HEK293T (cell line): ENCODE measurements around the gene WDR74.

Experiments
- CTCF ChIA-PET: fragments of 350-600 bp; formaldehyde crosslinking; extraction: SDS; loops from one replicate; lab custom pipeline; 2021; ENCODE audit warnings: antibody characterized with exemption, inconsistent platforms; lab: Yijun Ruan, JAX
- POLR2A ChIA-PET: fragments of 350-600 bp; formaldehyde crosslinking; extraction: SDS; loops from one replicate; lab custom pipeline; 2020; ENCODE audit warnings: antibody characterized with exemption, inconsistent platforms; lab: Yijun Ruan, JAX
- DNase-seq: peaks from one replicate; pipeline ENCODE4 v3.0.0; 2012; ENCODE audit warnings: mixed read lengths; ENCODE audit errors: extremely low spot score
- ARNT ChIP-seq: fragments of 450-650 bp; IDR thresholded peaks from 2 replicates; pipeline ENCODE4 v1.6.1; 2017; ENCODE audit warnings: mild to moderate bottlenecking
- BHLHE40 ChIP-seq: fragments of 450-650 bp; IDR thresholded peaks from 2 replicates; pipeline ENCODE4 v1.6.1; 2016; ENCODE audit warnings: mild to moderate bottlenecking, moderate library complexity, borderline replicate concordance
- CTBP1 ChIP-seq: fragments of 450-650 bp; IDR thresholded peaks from 2 replicates; pipeline ENCODE4 v1.6.1; 2016; ENCODE audit warnings: borderline replicate concordance
- ELF4 ChIP-seq: fragments of 450-650 bp; IDR thresholded peaks from 2 replicates; pipeline ENCODE4 v1.6.1; 2017; ENCODE audit warnings: antibody characterized with exemption
- FOXA1 ChIP-seq: fragments of 450-650 bp; IDR thresholded peaks from 2 replicates; pipeline ENCODE4 v1.6.1; 2016; ENCODE audit warnings: mild to moderate bottlenecking
- FOXK2 ChIP-seq: fragments of 450-650 bp; IDR thresholded peaks from 2 replicates; pipeline ENCODE4 v1.6.1; 2016; ENCODE audit warnings: mild to moderate bottlenecking
- FOXM1 ChIP-seq: fragments of 450-650 bp; IDR thresholded peaks from 2 replicates; pipeline ENCODE4 v1.6.1; 2017; ENCODE audit warnings: mild to moderate bottlenecking, borderline replicate concordance
- HDGF ChIP-seq: fragments of 450-650 bp; IDR thresholded peaks from 2 replicates; pipeline ENCODE4 v1.6.1; 2017; ENCODE audit warnings: antibody characterized with exemption, borderline replicate concordance
- L3MBTL2 ChIP-seq: fragments of 450-650 bp; conservative IDR thresholded peaks from 2 replicates; pipeline ENCODE4 v1.6.1; 2016; ENCODE audit warnings: mild to moderate bottlenecking
- LEF1 ChIP-seq: fragments of 450-650 bp; IDR thresholded peaks from 2 replicates; pipeline ENCODE4 v1.6.1; 2017; ENCODE audit warnings: mild to moderate bottlenecking, borderline replicate concordance
- NFRKB ChIP-seq: fragments of 450-650 bp; IDR thresholded peaks from 2 replicates; pipeline ENCODE4 v1.6.1; 2016; ENCODE audit warnings: mild to moderate bottlenecking, moderate library complexity
- SP1 ChIP-seq: fragments of 450-650 bp; IDR thresholded peaks from 2 replicates; pipeline ENCODE4 v1.6.1; 2017
- SUZ12 ChIP-seq: fragments of 450-650 bp; IDR thresholded peaks from 2 replicates; pipeline ENCODE4 v1.6.1; 2016; ENCODE audit warnings: mild to moderate bottlenecking
- TARDBP ChIP-seq: fragments of 450-650 bp; IDR thresholded peaks from 2 replicates; pipeline ENCODE4 v1.6.1; 2016
- ZNF384 ChIP-seq: fragments of 450-650 bp; IDR thresholded peaks from 2 replicates; pipeline ENCODE4 v1.6.1; 2016
- TF ChIP-seq, protein P1 (sequence below): fragments of 450-650 bp; IDR thresholded peaks from 2 replicates; pipeline ENCODE4 v1.6.1; 2016

Gene WDR74

DNA sequence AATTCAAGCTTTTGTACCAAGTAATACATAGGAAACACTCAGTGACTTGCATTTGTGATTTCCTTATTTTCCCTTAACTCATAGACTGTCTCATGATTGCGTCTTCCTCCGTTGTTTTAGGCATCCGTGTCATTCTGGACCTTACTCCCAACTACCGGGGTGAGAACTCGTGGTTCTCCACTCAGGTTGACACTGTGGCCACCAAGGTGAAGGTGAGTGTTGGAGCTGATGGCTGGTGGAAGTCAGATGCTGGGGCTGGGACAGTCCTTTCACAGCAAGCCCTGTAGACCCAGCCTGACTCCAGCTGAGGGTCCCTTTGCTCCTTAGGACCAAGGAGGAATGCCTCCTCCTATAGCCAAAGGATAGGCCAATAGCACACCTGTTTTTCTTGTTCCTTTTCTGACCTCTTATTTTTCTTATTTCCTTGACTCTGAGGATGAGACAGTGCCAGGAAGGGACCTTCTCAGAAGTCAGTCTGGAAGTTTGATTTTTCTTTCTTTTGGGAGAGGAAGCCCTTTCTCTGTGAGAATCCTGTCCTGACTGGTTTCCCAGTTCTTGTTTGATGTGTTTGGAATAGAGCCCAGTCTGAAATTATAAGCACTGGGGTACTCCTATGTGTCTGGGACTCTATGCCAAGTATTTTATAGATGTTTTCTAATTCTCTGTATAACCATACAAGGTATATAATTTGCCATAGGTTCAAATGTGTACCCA lies 43.6 kb upstream of the WDR74 start:
- TF ChIP-seq SP1 (no peak), TARDBP (no peak), ARNT (no peak), NFRKB (no peak), LEF1 (no peak), ELF4 (no peak), SUZ12 (no peak)
- no peak for DNase-seq
- ChIA-PET CTCF (interaction anchor here (0.7 to 2.1 kb wide), 4 partner anchors 53 to 211 kb away, joined by 3 to 9 read pairs (median 4); partner anchors contain the start of gene LBHD1), POLR2A (interaction anchor here (2.4 to 8.1 kb wide), 4 partner anchors 10 to 96 kb away, joined by 8 to 110 read pairs (median 54); partner anchors contain the start of genes TMEM179B and WDR74)

DNA sequence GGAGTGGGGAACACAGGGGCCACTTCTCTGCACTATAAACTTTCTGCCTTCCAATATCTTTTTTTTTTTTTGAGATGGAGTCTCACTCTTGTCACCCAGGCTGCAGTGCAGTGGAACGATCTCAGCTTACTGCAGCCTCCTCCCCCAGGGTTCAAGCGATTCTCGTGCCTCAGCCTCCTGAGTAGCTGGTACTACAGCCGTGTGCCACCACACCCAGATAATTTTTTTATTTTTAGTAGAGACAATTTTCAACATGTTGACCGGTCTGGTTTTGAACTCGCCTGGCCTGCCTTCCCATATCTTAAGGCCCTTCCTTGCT lies 43.0 kb upstream of the WDR74 start:
- TF ChIP-seq FOXK2 (no peak), LEF1 (no peak), ARNT (no peak), BHLHE40 (no peak), HDGF (no peak), CTBP1 (no peak), SUZ12 (no peak), FOXA1 (no peak), NFRKB (no peak), L3MBTL2 (no peak), ZNF384 (no peak), SP1 (no peak), FOXM1 (no peak), TARDBP (no peak), ELF4 (no peak)
- TF ChIP-seq, protein P1, sequence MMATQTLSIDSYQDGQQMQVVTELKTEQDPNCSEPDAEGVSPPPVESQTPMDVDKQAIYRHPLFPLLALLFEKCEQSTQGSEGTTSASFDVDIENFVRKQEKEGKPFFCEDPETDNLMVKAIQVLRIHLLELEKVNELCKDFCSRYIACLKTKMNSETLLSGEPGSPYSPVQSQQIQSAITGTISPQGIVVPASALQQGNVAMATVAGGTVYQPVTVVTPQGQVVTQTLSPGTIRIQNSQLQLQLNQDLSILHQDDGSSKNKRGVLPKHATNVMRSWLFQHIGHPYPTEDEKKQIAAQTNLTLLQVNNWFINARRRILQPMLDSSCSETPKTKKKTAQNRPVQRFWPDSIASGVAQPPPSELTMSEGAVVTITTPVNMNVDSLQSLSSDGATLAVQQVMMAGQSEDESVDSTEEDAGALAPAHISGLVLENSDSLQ, result no peak
- POLR2A ChIA-PET, result interaction anchor here (2.0 to 8.1 kb wide), 6 partner anchors 8 to 95 kb away, joined by 7 to 110 read pairs (median 24); partner anchors contain the start of genes TMEM179B and WDR74
- CTCF ChIA-PET, result interaction anchor here (0.7 kb wide), 2 partner anchors 52 to 210 kb away, joined by 3 read pairs; partner anchors contain the start of gene LBHD1
- DNase-seq, result no peak

DNA sequence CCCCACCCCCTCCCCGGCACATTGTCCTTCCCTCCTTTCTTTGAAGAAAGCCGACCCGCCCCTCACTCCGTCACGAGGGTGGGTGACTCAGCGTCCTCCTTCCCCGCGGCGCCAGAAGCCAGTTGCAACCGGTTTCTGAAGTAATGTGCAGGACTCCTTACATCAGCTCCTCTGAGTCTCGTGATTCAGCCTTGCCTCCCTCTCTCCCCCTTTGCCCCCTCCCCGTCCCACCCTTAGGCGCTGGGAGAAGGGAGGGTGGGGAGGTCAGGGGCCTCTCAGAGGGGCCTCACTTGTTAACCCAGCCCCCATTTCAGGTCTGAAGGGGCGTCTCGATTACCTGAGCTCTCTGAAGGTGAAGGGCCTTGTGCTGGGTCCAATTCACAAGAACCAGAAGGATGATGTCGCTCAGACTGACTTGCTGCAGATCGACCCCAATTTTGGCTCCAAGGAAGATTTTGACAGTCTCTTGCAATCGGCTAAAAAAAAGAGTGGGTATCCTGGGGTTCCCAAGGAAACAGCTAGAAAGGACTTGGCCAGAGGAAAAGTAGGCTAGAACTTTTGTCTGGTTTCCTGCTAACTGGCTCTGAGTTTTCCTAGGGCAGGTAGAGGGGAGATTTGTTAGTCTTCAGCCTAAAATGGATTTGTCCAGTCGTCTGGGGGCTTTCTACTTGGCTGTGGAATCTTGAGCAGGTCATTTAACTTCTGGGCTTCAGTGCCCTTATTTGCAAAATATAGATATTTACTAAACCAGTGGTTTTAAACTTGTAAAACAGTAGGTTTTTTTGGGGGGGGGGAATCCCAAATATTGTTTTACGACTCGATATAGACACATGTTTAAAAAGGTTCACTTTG lies 42.4 kb upstream of the WDR74 start:
- TF ChIP-seq SUZ12 (no peak), HDGF (no peak), L3MBTL2 (peak; percentile 40; the same call in 1 of the 2 replicates), NFRKB (no peak), FOXK2 (no peak)
- peak; percentile 88 for DNase-seq
- ChIA-PET POLR2A (interaction anchor here (0.6 to 8.1 kb wide), 31 partner anchors 8 to 308 kb away, joined by 3 to 110 read pairs (median 4); partner anchors contain the start of genes C11orf98, CSKMT, EEF1G and HNRNPUL2), CTCF (interaction anchor here (0.6 to 1.3 kb wide), 5 partner anchors 20 to 128 kb away, joined by 3 to 6 read pairs (median 4); partner anchors contain the start of gene ZBTB3)

DNA sequence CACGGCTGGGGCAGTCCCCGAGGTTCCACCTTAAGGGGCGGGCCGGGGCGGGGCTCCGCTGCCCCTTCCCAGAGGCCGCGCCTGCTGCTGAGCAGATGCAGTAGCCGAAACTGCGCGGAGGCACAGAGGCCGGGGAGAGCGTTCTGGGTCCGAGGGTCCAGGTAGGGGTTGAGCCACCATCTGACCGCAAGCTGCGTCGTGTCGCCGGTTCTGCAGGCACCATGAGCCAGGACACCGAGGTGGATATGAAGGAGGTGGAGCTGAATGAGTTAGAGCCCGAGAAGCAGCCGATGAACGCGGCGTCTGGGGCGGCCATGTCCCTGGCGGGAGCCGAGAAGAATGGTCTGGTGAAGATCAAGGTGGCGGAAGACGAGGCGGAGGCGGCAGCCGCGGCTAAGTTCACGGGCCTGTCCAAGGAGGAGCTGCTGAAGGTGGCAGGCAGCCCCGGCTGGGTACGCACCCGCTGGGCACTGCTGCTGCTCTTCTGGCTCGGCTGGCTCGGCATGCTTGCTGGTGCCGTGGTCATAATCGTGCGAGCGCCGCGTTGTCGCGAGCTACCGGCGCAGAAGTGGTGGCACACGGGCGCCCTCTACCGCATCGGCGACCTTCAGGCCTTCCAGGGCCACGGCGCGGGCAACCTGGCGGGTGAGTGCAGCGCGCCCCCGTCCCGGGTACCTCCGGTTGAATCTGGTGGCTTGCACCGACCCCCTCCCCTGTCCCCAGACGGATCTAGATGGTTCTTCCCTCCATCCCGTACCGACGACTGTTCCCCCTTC lies 41.6 kb upstream of the WDR74 start, which contains the start of gene SLC3A2:
TSS of gene SLC3A2 (plus strand) at position 94 of the 776 bp plus-strand sequence. CDS start at position 222, 128 bp downstream.
- CTCF ChIA-PET, result interaction anchor here (0.6 to 1.3 kb wide), 6 partner anchors 17 to 127 kb away, joined by 3 to 6 read pairs (median 4); partner anchors contain the start of gene ZBTB3
- POLR2A ChIA-PET, result interaction anchor here (0.6 to 8.1 kb wide), 31 partner anchors 9 to 307 kb away, joined by 3 to 110 read pairs (median 4); partner anchors contain the start of genes EEF1G, HNRNPUL2, MTA2 and NXF1
- TF ChIP-seq ELF4 (peak; percentile 57; the same call in 1 of the 2 replicates), L3MBTL2 (peak; percentile 64), ZNF384 (no peak)
- DNase-seq, result peak; percentile 82

DNA sequence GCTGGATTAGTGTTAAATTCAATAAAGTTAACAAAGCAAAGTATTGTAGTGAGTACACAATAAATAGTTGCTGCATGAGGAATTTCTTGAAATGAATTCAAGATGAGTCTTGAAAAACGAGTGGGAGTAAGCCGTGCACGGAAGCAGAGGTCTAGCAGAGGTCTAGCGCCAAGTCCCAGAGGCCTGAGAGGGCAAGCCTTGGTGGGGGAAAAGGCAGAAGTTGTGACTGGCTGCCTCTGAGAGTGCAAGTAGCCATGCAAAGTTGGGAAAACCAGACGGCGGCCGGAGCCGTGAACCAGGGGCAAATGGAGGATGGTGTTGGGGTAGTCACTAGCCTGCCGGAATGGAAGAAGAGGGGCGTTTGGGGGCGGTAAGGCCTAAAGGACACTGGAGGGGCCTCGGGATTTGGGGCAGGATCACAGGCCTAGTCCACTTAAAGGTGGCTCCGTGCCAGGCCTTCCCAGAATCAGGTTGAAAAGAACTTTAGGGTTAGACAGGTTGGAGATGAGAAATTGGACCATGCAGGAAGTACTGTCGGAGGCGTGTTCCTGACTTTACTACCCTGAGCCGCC lies 40.9 kb upstream of the WDR74 start:
- CTCF ChIA-PET, result interaction anchor here (0.7 to 1.1 kb wide), 2 partner anchors 94 kb away, joined by 3 to 5 read pairs; no protein-coding TSS in a partner anchor
- POLR2A ChIA-PET, result interaction anchor here (0.8 to 8.1 kb wide), 16 partner anchors 10 to 306 kb away, joined by 3 to 110 read pairs (median 6); partner anchors contain the start of genes EEF1G, LBHD1, TMEM179B and UQCC3
- no peak for TF ChIP-seq ELF4
- TF ChIP-seq NFRKB, result no peak
- TF ChIP-seq BHLHE40, result no peak
- TF ChIP-seq FOXK2, result no peak
- no peak for TF ChIP-seq HDGF
- no peak for TF ChIP-seq SUZ12
- TF ChIP-seq SP1, result no peak
- no peak for TF ChIP-seq CTBP1
- no peak for TF ChIP-seq L3MBTL2
- no peak for TF ChIP-seq ZNF384
- no peak for TF ChIP-seq TARDBP
- no peak for TF ChIP-seq LEF1
- TF ChIP-seq ARNT, result no peak
- TF ChIP-seq FOXM1, result no peak
- DNase-seq, result no peak
